ENCODE results near the gene NDST4. TPM values are rescaled to one million over a fixed set of nuclear protein-coding genes. Genes with fewer than 3 reads are reported as not detected.
"Not testable (repeated sequence)": the region's sequence is repeated elsewhere in the genome, so short reads cannot be mapped to it uniquely, and the experiment has no call there.

Gene NDST4
- total RNA-seq, 1 donor: not detected

DNA sequence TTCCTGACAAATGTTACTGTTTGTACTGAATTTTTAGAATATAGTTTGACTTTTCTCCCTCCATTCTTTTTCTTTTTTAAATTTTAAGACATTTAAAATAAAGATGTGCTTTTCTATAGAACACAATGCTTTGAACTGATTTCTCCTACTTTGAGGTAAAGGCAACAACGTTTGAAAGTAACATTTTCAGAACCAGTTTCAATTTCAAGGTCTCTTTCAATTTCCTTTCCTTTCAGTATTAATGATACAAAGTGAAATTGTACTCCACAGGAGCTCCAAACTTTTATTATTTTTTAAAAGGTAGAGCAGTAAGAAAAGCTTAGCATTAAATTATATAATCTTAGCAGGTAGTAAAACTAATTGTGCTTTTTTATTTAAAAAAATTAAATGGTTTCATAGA is 54.9 kb downstream of the NDST4 start:
- no peak for DNase-seq (ENCODE audit: low read depth in 2 of 3, low spot score in 2 of 3)

- DNase-seq (ENCODE audit: low read depth in 2 of 3, low spot score in 2 of 3): no peak
Measured at GRCh38 chr4:115054836-115055235, 58.6 kb downstream of the NDST4 start.

- no peak for DNase-seq (ENCODE audit: low read depth in 2 of 3, low spot score in 2 of 3)
Measured at GRCh38 chr4:115053313-115053712, 60.1 kb downstream of the NDST4 start.

DNA sequence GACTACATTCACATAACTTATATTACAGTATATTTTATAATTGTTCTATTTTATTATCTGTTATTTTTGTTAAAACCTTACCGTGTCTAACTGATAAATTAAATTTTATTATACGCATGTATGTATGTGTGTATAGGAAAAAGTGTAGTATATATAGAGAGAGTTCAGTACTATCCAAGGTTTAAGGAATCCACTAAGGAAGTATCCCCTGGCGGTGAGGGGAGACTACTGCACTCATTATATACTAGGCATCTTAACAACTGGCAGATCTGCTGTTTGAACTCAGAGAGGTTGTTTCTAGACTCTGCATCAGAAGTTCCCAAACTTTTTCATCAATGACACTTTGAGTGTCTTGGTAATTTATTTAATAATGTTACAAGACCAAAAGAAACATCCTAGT is 70.9 kb downstream of the NDST4 start:
- no peak for DNase-seq (ENCODE audit: low read depth in 2 of 3, low spot score in 2 of 3)

GRCh38 chr4:115030281-115030680 is 83.1 kb downstream of the NDST4 start:
- no peak for DNase-seq (ENCODE audit: low read depth in 2 of 3, low spot score in 2 of 3)

DNA sequence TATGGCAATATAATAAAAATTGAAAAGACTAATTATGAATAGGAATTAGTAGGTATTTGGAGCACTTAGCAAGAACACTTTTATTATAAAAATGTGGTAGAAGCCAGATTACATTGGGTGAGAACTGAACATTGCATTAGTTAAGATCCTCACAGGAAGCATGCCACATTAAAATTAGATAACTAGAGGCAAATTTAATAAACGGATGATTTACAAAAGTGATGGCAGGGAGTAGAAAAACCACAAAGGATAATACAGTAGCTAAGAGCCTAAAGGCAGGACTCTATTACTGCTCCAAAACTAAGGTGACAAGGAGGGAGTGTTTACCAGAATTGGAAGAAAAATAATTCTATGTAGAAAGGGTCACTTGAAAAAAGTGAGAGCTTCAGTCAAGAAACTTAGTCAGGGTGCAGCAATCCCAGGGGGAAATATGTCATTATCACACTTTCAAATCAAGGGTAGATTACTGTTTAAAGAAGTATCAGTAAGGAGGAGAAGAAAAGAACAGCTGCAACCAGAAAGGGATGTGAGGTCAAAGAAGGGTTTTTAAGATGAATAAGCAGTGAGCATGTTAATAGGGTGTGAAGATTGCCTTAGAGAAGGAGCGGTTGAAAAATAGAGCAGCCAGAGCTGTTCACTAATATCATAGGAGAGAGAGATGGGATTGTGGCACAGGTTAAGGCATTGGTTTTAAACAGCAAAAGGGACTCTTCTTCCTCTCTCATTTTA is 84.6 kb downstream of the NDST4 start:
- no peak for DNase-seq (ENCODE audit: low read depth in 2 of 3, low spot score in 2 of 3)

DNA sequence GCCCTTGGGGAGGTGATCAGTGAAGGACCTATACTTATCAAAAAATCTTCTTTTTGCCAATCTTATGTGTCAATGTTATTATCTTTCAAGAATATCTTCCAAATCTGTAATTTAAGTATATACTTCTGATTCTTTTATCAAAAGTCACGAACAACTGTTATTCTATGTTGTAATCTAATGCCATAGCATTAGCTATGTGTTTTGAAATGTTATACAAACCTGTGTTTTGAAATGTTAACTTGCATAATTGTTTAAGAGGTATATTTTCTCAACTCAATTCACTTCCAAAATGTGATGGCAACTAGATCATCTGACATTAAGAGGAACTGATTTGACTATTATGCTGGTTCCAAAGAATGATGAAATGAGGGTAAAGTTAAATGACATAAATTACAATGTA is 113.5 kb downstream of the NDST4 start:
- DNase-seq (ENCODE audit: low read depth in 2 of 3, low spot score in 2 of 3): no peak

GRCh38 chr4:114998316-114998715 is 115.1 kb downstream of the NDST4 start:
- no peak for DNase-seq (ENCODE audit: low read depth in 2 of 3, low spot score in 2 of 3)

- DNase-seq (ENCODE audit: low read depth in 2 of 3, low spot score in 2 of 3): no peak
Measured at GRCh38 chr4:114997576-114998247, 115.7 kb downstream of the NDST4 start.

DNA sequence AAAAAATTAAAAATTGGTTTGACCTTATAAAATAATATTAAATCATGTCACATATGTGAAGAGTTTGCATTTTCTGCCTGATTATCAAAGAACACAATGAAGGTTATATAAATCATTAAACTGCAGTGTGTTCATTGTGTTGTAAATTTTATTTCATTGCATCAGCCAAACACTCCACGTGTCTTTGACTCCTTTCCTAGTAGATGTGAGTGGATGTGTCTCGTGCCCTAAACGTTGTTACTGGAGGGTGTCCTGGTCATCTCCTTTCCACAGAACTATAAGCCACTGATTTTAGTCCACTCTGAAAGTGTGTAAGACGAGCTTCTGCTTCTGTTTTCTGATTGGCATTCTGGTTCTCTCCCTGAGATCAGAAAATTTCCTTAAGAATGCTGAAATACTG is 127.3 kb downstream of the NDST4 start:
- no peak for DNase-seq (ENCODE audit: low read depth in 2 of 3, low spot score in 2 of 3)

DNA sequence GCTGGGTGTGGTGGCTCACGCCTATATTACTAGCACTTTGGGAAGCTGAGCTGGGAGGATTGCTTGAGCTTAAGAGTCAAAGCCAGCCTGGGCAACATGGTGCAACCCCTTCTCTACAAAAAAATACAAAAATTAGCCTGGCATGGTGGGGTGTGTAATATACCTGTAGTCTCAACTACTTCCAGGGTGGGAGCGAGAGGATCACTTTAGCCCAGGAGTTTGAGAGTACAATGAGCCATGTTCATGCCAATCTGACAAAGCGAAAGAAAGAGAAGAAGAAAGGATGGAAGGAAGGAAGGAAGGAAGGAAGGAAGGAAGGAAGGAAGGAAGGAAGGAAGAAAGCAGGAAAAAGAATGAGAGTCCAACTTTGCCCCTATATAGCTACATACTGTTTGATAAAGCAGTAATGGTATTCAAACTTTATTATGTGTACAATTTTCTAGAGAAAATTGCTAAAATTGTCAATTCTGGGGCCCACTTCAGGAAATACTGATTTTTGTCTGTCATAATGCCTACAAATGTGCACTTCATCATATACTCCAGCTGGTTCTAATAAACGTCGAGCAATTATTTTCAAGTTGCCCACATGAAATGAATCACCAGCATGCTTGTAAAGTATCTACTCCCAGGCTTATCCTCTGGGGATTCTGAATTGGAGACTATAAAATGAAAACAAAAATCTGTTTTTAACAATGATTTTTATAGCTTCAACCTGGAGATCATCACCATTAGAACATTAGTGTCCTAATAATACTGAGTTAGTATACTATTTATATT is 132.3 kb downstream of the NDST4 start:
- no peak for DNase-seq (ENCODE audit: low read depth in 2 of 3, low spot score in 2 of 3)

DNA sequence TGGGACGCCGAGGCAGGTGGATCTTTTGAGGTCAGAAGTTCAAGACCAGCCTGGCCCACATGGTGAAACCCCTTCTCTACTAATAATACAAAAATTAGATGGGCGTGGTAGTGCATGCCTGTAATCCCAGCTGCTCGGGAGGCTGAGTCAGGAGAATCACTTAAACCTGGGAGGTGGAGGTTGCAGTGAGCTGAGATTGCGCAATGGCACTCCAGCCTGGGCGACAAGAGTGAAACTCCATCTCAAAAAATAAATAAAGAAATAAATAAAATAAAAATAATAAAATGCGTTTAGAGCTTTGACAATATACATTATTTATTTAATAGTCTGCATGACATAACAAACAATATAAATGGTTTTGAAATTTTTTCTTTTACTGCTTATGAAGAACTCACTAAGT is 133.0 kb downstream of the NDST4 start:
- not testable (repeated sequence) for DNase-seq (ENCODE audit: low read depth in 2 of 3, low spot score in 2 of 3)

DNA sequence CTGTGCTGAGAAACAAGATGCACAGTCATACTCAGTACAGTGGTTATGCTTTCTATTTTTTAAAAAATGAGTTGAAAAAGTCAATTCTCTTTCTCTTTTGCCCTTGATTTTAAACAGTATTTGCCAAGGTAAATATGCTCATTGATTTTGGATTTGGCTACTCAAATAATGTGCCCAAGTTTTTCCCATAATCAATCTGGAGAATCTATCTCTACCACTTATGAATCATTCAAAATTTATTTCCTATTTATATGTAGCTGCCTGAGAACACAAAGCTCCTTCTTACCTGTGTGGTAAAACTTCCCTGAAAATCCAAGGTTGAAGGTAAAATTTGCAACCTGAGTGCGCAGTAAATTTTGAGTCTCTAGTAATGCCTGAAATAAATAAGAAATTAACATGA is 136.5 kb downstream of the NDST4 start:
- DNase-seq (ENCODE audit: low read depth in 2 of 3, low spot score in 2 of 3): no peak

- DNase-seq (ENCODE audit: low read depth in 2 of 3, low spot score in 2 of 3): no peak
Measured at GRCh38 chr4:114964026-114964425, 149.4 kb downstream of the NDST4 start.

DNA sequence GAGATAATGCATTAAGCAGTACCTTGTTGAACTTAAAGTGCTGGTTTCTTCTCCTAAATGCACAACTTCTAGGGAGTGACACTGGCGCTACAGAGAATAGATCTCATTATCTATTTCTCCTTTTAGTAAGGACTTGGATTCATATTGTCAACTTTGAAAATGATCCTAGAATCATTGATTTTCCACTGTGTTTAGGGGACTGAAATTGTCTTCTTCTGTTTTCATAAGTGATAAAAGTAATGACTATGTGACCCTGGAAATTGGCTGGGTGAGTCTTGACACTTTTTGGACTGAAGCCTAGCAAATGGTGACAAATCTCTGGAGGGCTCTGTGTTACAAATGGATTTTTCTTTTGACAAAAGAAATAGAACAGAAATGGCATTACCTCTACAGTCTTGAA is 167.8 kb downstream of the NDST4 start:
- DNase-seq (ENCODE audit: low read depth in 2 of 3, low spot score in 2 of 3): no peak

DNA sequence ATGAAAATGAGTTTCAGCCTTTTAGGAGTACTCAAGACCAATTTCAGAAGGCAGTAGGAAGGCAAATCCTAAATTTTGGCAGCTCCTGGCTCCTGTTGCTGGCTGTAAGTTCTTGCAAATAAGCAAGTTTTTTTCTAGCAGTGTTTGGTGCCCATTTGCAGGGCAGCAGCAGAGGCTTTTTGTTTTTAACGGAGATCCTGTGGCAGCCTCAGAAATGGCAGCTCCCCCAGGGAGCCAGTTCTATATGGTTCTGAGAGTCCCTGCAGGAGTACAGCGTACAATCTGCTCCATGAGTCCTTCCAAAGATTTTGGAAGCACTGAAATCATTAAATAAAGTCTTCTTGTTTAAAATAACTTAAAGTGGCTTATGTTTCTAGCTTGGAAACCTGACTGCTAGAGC is 171.9 kb downstream of the NDST4 start:
- DNase-seq (ENCODE audit: low read depth in 2 of 3, low spot score in 2 of 3): no peak

- no peak for DNase-seq (ENCODE audit: low read depth in 2 of 3, low spot score in 2 of 3)
Measured at GRCh38 chr4:114927881-114928280, 185.5 kb downstream of the NDST4 start.

DNA sequence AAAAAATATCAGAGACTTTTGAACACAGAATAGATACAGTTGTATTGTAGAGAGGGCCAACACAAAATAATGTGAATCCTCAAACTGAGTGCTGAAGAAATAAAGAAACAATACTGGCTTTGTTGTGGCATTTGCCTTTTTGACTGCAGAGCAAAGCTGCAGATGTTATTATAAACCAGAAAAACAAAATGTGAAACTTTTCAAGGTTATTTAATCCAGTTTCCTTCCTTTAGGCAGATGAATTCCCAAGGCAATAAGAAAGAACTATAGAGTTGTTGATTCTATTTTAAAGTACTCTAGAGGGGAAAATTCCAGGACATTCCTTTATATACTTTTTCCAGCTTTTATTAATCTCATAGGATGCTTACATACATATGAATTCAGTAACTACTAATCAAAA is 186.8 kb downstream of the NDST4 start:
- DNase-seq (ENCODE audit: low read depth in 2 of 3, low spot score in 2 of 3): no peak

- no peak for DNase-seq (ENCODE audit: low read depth in 2 of 3, low spot score in 2 of 3)
Measured at GRCh38 chr4:114924311-114924710, 189.1 kb downstream of the NDST4 start.

GRCh38 chr4:114922592-114922933 is 190.9 kb downstream of the NDST4 start:
- no peak for DNase-seq (ENCODE audit: low read depth in 2 of 3, low spot score in 2 of 3)

DNA sequence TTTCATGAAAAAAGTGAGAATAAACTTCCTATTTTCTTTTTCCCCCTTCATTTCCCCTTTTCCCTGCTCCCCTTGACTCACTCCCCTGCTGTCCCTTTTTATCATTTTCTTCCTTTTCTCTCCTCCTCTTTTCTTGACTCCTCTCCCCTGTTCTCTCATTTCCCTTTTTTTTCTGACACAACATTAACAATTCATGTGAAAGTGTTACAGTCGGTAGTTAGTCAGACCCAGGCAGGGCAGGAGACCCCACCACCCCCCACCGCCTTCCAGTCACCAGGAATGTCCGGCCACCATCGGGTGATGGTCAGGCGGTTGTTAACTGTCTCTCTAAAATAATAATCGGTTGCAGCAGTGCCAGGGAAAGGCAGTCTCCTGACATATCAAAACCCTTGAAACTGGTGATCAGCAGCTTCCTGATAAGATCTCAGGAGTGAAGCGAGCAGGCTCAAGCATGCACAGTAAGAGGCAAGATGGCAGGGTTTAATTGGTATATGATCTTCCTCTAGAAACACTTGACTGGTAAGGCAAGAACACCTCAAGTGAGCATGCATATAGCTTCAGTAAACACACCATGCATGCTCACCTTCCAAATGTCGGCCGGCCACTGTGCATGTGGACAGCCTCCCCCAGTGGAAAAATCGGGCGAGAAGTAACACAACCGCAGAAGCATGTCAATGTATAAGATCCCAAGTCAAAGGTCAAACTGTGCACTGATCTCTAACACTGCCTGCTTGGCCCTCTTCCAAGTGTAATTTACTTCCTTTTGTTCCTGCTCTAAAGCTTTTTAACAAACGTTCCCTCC is 191.4 kb downstream of the NDST4 start:
- no peak for DNase-seq (ENCODE audit: low read depth in 2 of 3, low spot score in 2 of 3)
